ENCODE results near the gene ZNF500.
"Not testable (repeated sequence)": the region's sequence is repeated elsewhere in the genome, so short reads cannot be mapped to it uniquely, and the experiment has no call there.

Gene ZNF500

DNA sequence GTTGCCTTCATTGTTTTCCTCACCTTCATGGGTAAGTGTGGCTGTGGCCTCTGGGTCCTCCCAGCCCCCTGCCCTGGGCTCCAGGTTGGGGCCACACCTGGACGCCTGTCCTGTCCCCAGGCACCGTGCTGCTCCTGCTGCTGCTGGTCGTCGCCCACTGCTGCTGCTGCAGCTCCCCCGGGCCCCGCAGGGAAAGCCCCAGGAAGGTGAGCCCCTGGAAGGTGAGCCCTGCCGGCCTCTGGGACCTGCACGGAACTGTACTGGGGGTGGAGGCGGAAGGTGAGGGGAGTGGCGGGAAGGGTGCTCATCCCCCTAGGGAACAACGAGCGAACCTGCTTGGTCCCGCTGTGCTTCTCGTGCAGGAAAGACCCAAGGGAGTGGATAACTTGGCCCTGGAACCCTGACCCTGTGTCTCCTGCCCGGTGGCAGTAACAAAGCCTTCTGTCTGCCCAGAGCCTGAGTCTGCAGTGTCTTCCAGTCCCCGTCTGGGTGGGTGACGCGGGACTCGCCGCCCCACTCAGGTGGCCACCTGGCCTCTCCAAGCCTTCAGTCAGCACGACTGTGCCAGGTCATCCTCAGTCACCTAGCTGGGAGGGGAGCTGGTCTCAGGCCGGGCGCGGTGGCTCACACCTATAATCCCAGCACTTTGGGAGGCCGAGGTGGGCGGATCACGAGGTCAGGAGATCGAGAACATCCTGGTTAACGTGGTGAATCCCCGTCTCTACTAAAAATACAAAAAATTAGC lies 29.0 kb upstream of the ZNF500 start:
- FAIRE-seq = no peak

GRCh38 chr16:4795181-4795827 lies 28.3 kb upstream of the ZNF500 start, which contains the start of gene SMIM22:
Gene SMIM22 (plus strand): TSS chr16:4795369. CDS start chr16:4795735, 366 bp downstream.
- no peak for FAIRE-seq

DNA sequence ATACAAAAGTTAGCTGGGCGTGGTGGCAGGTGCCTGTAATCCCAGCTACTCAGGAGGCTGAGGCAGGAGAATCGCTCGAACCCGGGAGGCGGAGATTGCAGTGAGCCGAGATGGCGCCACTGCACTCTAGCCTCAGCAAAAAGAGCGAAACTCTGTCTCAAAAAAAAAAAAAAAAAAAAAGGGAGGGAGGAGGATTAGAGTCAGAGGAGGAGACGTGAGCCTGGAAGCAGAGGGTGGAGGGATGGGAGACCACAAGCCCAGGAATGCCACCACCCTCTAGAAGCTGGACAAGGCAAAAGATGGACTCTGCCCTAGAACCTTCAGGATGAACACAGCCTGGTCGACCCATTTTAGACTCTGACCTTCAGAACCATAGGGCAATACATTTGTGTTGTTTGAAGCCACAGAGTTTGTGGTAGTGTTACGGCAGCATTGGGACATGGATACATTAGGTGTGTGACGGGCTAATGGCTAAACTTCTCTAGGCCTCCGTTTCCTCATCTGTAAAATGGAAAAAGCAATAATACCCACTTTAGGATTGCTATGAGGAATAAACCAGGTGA lies 26.1 kb upstream of the ZNF500 start:
- FAIRE-seq = no peak

DNA sequence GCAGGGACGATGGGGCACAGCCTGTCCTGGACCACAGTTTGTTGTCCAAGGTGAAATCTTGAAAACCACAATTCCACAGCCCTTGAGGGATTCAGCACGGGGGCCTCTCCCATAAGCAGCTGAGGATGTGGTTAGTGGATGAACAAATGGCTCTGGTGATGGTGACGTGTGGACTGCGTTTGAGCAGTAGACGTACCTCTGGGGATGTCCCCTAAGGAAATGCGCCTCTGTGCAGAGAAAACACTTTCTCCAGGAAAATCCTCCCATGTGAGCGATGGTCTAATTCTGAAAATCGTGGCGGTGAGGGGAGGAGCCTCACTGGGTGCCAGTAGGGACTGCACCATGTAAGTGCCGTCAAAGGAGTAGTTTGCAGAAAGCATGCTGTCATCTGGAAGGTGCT lies 23.9 kb upstream of the ZNF500 start:
- no peak for FAIRE-seq

- no peak for FAIRE-seq
These were observed 23.3 kb upstream of the ZNF500 start for GRCh38 chr16:4790261-4790660.

- FAIRE-seq = no peak
These were observed 21.9 kb upstream of the ZNF500 start for GRCh38 chr16:4788910-4789309.

GRCh38 chr16:4788489-4788889 lies 21.5 kb upstream of the ZNF500 start:
- FAIRE-seq = no peak

- FAIRE-seq = no peak
These were observed 20.9 kb upstream of the ZNF500 start, which contains the start of gene SEPTIN12 for GRCh38 chr16:4787627-4788482. Gene SEPTIN12 (minus strand): TSS chr16:4788345. CDS start chr16:4787645, 700 bp downstream.

GRCh38 chr16:4787068-4787467 lies 20.1 kb upstream of the ZNF500 start:
- FAIRE-seq = no peak

DNA sequence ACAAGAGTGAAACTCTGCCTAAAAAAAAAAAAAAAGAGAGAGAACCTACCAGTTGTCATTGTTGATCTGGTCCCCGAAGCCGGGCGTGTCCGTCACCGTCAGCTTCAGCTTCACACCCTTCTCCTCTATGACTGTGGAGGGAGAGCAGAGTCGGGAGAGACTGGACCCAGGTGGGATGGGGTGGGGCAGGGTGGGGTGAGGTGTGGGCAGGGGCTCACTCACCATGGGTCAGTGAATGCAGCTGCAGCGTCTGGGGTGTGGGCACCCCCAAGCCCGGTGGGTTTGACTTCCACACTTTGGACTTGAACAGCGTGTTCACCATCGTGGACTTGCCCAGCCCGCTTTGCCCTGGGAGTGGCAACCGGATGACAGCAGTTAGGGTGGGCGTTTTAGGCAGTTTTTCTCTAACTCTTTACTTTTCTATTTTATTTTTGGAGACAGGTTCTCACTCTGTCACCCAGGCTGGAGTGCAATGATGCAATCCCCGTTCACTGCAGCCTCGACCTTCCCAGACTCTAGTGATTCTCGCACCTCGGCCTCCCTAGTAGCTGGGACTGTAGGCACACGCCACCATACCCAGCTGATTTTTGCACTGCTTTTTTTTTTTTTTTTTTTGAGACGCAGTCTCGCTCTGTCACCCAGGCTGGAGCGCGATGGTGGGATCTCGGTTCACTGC lies 18.9 kb upstream of the ZNF500 start:
- FAIRE-seq = no peak

- not testable (repeated sequence) for FAIRE-seq
These were observed 17.6 kb upstream of the ZNF500 start for GRCh38 chr16:4784444-4784987.

GRCh38 chr16:4783951-4784336 lies 17.0 kb upstream of the ZNF500 start:
- FAIRE-seq = no peak

DNA sequence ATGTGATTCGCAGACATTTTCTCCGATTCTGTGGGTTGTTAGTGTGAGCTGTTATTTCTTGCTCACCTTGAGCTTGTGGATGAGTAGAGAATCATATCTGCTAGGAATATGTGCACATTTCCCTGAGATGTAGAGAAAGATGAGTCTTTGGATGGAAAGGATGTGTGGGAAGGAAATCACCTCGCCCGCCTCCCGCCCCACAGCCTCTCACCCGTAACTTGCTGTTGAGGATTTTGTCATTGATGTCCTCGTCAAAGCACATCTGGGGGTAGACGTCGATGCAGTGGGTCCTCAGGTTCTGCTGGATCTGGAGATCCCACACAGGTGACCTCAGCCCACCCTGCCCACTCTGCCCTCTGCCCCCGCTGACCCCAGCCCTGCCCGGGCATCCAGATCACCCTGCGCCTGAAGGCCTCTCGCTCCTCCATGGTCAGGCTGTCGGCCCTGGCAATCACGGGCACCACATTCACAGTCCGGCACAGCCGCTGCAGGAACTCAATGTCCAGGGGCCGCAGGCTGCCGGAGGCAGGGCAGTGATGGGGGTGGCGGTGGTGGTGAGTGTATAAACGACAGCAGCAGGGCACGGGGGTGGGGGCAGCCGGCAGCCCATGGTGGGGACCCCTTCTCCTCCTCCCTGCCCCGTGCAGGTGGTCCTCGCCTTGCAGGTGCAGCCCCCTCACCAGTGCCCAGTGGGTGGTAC lies 16.4 kb upstream of the ZNF500 start:
- no peak for FAIRE-seq

GRCh38 chr16:4780235-4780634 lies 13.3 kb upstream of the ZNF500 start:
- no peak for FAIRE-seq

GRCh38 chr16:4778050-4778392 lies 11.1 kb upstream of the ZNF500 start:
- no peak for FAIRE-seq

GRCh38 chr16:4777339-4778049 lies 10.5 kb upstream of the ZNF500 start:
- no peak for FAIRE-seq

- no peak for FAIRE-seq
These were observed 9.3 kb upstream of the ZNF500 start for GRCh38 chr16:4776141-4776705.

DNA sequence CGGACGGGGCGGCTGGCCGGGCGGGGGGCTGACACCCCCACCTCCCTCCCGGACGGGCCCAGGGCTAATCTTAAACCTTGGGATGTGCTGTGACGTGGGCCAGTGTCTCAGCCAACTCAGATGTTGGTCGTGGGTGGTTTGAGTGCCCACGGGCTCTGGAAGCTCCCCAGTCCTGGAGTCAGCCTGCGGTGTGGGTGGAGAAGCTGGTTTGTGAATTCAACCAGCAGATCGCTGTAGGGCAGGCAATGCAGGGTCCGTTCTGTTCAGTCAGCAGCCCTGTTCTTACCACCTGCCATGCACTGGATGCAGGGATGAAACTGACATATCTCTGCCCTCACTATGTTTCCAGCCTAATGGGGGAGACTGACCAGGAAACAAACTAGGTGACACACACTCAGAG lies 8.0 kb upstream of the ZNF500 start:
- FAIRE-seq = no peak

- FAIRE-seq = no peak
These were observed 5.4 kb upstream of the ZNF500 start for GRCh38 chr16:4772351-4772750.

- no peak for FAIRE-seq
These were observed 4.7 kb upstream of the ZNF500 start for GRCh38 chr16:4771646-4772045.

DNA sequence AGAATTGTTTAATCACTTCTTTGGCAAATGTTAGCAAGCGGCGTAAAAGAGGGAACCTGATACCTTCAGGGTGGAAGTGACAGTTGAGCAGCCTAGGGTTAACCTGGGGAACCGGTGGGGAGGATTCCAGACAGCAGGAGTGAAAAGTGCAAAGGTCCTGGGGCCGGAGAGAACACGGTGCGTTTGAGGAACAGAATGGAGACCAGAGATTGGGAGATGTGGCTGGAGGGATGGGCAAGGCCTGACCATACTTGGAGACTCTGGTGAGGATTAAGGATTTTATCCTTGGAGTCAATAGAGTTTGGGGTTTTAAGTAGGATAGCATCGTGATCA lies 2.3 kb upstream of the ZNF500 start:
- no peak for FAIRE-seq
